DND-41 (cell line): Measurements from ENCODE around the gene SAMD11.
A peak's percentile ranks its signal among the peaks of the same experiment; 100 is the strongest.

Experiments
- ATAC-seq: fragments of 200-7000 bp; cut with Tn5 transposase; 3 replicates; pipeline ENCODE4 v1.9.1; 2021; ENCODE audit warnings: low read depth; ENCODE audit not compliant: insufficient read depth
- DNase-seq: peaks from one replicate; pipeline ENCODE4 v3.0.0-alpha.2; 2020
- H2AFZ ChIP-seq: 2 replicates; pipeline ENCODE4 v1.6.0; 2012; ENCODE audit warnings: low read depth, low read length
- H3K27ac ChIP-seq: 2 replicates; pipeline ENCODE4 v1.5.1; 2012; ENCODE audit warnings: low read length, inconsistent platforms
- H3K27me3 ChIP-seq: fragments of 200-600 bp; sonication (generic); 2 replicates; pipeline ENCODE4 v1.6.0; 2012; ENCODE audit warnings: low read length, mild to moderate bottlenecking, inconsistent platforms; ENCODE audit not compliant: insufficient read depth, poor library complexity
- H3K36me3 ChIP-seq: 2 replicates; pipeline ENCODE4 v1.5.1; 2012; ENCODE audit warnings: low read length, inconsistent platforms; ENCODE audit not compliant: insufficient read depth
- H3K4me1 ChIP-seq: 2 replicates; pipeline ENCODE4 v1.5.1; 2012; ENCODE audit warnings: mild to moderate bottlenecking, low read length; ENCODE audit not compliant: insufficient read depth
- H3K4me2 ChIP-seq: 2 replicates; pipeline ENCODE4 v1.6.0; 2012; ENCODE audit warnings: mild to moderate bottlenecking, moderate library complexity, low read length, inconsistent platforms; ENCODE audit not compliant: insufficient read depth
- H3K4me3 ChIP-seq, 2 experiments: fragments of 200-600 bp in 1 of 2; shearing (Covaris generic) in 1 of 2; 2 replicates each; pipeline ENCODE4 v1.5.1; 2012 to 2016; ENCODE audit warnings: inconsistent platforms in 2 of 2, low read length in 2 of 2, mild to moderate bottlenecking in 2 of 2, low read depth in 1 of 2, moderate library complexity in 1 of 2
- H3K79me2 ChIP-seq: 2 replicates; pipeline ENCODE4 v1.6.0; 2012; ENCODE audit warnings: low read length, inconsistent platforms; ENCODE audit not compliant: insufficient read depth
- H3K9ac ChIP-seq: 2 replicates; pipeline ENCODE4 v1.6.0; 2012; ENCODE audit warnings: low read depth, mild to moderate bottlenecking, inconsistent platforms, low read length, moderate library complexity
- H3K9me3 ChIP-seq: 2 replicates; pipeline ENCODE4 v1.5.1; 2012; ENCODE audit warnings: low read length, moderate library complexity, mild to moderate bottlenecking, inconsistent platforms; ENCODE audit not compliant: insufficient read depth, severe bottlenecking
- H4K20me1 ChIP-seq: 2 replicates; pipeline ENCODE4 v1.6.0; 2012; ENCODE audit warnings: low read length; ENCODE audit not compliant: insufficient read depth
- EZH2 ChIP-seq: IDR thresholded peaks from 3 replicates; pipeline ENCODE4 v1.6.1; 2012; ENCODE audit warnings: borderline replicate concordance, low read depth, mild to moderate bottlenecking, moderate library complexity, low read length, inconsistent platforms; ENCODE audit not compliant: severe bottlenecking
- TF ChIP-seq, protein P1 (sequence below): IDR thresholded peaks from 2 replicates; pipeline ENCODE4 v1.5.1; 2012; ENCODE audit warnings: borderline replicate concordance, low read length, moderate library complexity, mild to moderate bottlenecking; ENCODE audit not compliant: poor library complexity, severe bottlenecking; ENCODE audit errors: extremely low read depth

The SAMD11 gene

GRCh38 chr1:925561-926421, 2.1 kb downstream of the SAMD11 start:
- Histone ChIP-seq H3K4me2 (no peak overlapping the region; the same call in 1 of the 2 replicates), H3K4me1 (peaks cover 30% of the 10 kb centered on the region), H3K4me3 (no peak overlapping the region), H3K9ac (no peak overlapping the region), H3K27me3 (peaks cover 69% of the 10 kb centered on the region), H3K9me3 (no peaks in the 10 kb centered on the region), H3K36me3 (no peaks in the 10 kb centered on the region), H3K27ac (no peak overlapping the region), H2AFZ (no peak overlapping the region), H4K20me1 (peaks cover 78% of the 10 kb centered on the region), H3K79me2 (no peaks in the 10 kb centered on the region)
- TF ChIP-seq, protein P1, sequence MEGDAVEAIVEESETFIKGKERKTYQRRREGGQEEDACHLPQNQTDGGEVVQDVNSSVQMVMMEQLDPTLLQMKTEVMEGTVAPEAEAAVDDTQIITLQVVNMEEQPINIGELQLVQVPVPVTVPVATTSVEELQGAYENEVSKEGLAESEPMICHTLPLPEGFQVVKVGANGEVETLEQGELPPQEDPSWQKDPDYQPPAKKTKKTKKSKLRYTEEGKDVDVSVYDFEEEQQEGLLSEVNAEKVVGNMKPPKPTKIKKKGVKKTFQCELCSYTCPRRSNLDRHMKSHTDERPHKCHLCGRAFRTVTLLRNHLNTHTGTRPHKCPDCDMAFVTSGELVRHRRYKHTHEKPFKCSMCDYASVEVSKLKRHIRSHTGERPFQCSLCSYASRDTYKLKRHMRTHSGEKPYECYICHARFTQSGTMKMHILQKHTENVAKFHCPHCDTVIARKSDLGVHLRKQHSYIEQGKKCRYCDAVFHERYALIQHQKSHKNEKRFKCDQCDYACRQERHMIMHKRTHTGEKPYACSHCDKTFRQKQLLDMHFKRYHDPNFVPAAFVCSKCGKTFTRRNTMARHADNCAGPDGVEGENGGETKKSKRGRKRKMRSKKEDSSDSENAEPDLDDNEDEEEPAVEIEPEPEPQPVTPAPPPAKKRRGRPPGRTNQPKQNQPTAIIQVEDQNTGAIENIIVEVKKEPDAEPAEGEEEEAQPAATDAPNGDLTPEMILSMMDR, result no peak
- TF ChIP-seq EZH2, result peak; percentile 92
- no peak for ATAC-seq
- no peak for DNase-seq

- Histone ChIP-seq H4K20me1 (peaks cover 68% of the 10 kb centered on the region), H3K4me2 (no peak overlapping the region), H3K9ac (no peak overlapping the region), H3K27ac (no peak overlapping the region), H2AFZ (no peak overlapping the region), H3K36me3 (no peaks in the 10 kb centered on the region), H3K9me3 (no peaks in the 10 kb centered on the region), H3K79me2 (no peaks in the 10 kb centered on the region), H3K4me1 (peaks cover 20% of the 10 kb centered on the region), H3K4me3 (no peak overlapping the region), H3K27me3 (peaks cover 62% of the 10 kb centered on the region)
- ATAC-seq (no peak), DNase-seq (no peak)
- TF ChIP-seq EZH2, result no peak
- TF ChIP-seq, protein P1, result no peak
Measured at GRCh38 chr1:927234-927633, 3.5 kb downstream of the SAMD11 start.

- Histone ChIP-seq H4K20me1 (peaks cover 67% of the 10 kb centered on the region), H3K9ac (no peak overlapping the region), H3K36me3 (no peaks in the 10 kb centered on the region), H3K27ac (no peak overlapping the region), H3K4me1 (peaks cover 20% of the 10 kb centered on the region), H2AFZ (no peak overlapping the region), H3K4me2 (no peak overlapping the region), H3K79me2 (no peaks in the 10 kb centered on the region), H3K4me3 (no peak overlapping the region), H3K27me3 (peaks cover 56% of the 10 kb centered on the region), H3K9me3 (no peaks in the 10 kb centered on the region)
- DNase-seq (no peak), ATAC-seq (no peak)
- no peak for TF ChIP-seq EZH2
- TF ChIP-seq, protein P1, result no peak
Measured at GRCh38 chr1:927748-928147, 4.0 kb downstream of the SAMD11 start.
